GM19238 (cell line): ENCODE data around the gene LRRC3C.

Experiments used
- DNase-seq: peaks from one replicate; pipeline ENCODE4 v3.0.0; 2011; ENCODE audit warnings: low spot score; ENCODE audit not compliant: insufficient read length

The LRRC3C gene

GRCh38 chr17:39923836-39924690 lies 3.5 kb upstream of the LRRC3C start:
- DNase-seq, result no peak

DNA sequence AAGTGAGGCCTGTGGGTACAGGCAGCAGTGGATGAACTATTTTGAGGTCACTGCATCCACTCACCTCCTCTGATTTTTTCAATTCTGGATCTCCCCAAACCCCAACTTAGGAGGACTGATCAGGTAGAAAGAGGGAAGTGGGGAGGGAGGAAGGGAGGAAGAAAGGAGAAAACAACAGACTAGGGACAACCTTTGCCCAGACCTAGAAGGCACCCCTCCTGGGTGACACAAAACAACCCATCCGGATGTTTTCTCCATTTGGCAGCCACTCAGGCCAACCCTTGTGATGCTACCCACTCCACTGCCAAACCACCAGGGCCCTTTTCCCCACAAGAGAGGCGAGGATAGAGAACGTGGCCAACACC lies 2.9 kb upstream of the LRRC3C start:
- no peak for DNase-seq

GRCh38 chr17:39925282-39926134 lies 2.0 kb upstream of the LRRC3C start:
- no peak for DNase-seq

- no peak for DNase-seq
Observed at GRCh38 chr17:39926135-39926587, 1.4 kb upstream of the LRRC3C start.

- DNase-seq, result peak; percentile 51
Observed at GRCh38 chr17:39926588-39927100, 888 bp upstream of the LRRC3C start.

GRCh38 chr17:39927929-39928857 lies 661 bp downstream of the LRRC3C start:
- no peak for DNase-seq

DNA sequence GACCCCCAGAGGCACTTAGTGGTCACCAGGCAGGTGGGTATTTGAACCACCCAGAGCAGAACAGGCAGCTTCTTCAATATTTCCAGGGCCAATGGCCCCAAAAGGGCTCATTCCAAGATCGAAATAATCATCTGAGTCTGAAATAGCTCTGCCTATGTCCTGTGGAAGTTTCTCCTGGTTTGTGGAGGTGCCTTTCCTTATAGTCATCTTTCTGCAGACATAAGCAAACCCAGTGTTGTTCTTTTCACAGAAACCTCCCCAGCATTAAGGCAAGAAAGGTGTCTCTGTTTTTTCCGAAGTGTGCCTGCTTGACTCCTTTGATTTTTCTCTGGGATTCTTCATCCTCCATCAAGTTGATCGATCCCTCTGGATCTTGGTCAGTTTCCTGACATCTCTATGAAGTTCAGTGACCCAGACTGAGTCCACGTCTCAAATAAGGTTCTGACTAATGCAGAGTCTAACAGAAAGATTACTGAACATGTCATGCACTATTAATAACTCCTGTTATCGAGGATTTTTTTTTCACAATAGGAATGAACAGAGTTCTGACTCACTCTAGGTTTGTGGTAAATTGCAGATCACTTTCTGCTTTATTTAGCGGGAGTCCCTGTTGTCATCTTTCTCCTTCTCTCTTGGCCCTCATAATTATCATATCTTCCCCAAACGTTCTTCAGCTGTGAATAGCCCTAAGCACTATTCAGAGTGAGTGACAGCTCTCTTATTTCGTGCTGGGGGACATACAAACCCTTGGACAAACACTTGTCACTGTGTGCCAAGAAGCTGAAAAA lies 1.5 kb downstream of the LRRC3C start:
- no peak for DNase-seq

GRCh38 chr17:39929646-39930407 lies 2.3 kb downstream of the LRRC3C start:
- no peak for DNase-seq

DNA sequence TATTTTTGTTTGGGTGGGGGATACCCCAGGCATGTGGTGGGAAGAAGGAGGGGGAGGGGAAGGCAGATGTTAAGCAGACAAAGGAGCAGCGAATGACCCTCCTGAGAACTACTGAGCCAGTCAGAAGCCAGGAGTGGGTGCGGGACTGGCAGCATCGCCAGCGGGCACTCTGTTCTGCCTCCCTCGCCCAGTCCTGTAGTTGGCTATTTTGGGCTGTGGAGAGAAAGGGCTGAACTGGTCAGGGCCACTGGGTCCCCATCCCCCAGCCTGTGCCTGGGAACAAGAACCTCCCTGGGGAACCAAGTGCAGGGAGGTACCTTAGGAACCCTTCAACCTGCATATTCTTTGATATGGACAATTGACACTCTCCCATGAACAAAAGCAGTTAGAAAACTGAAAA lies 6.4 kb downstream of the LRRC3C start:
- DNase-seq, result no peak

- no peak for DNase-seq
Observed at GRCh38 chr17:39934324-39934723, 6.8 kb downstream of the LRRC3C start.

- no peak for DNase-seq
Observed at GRCh38 chr17:39935909-39936308, 8.4 kb downstream of the LRRC3C start.

GRCh38 chr17:39937447-39937846 lies 9.9 kb downstream of the LRRC3C start:
- no peak for DNase-seq

DNA sequence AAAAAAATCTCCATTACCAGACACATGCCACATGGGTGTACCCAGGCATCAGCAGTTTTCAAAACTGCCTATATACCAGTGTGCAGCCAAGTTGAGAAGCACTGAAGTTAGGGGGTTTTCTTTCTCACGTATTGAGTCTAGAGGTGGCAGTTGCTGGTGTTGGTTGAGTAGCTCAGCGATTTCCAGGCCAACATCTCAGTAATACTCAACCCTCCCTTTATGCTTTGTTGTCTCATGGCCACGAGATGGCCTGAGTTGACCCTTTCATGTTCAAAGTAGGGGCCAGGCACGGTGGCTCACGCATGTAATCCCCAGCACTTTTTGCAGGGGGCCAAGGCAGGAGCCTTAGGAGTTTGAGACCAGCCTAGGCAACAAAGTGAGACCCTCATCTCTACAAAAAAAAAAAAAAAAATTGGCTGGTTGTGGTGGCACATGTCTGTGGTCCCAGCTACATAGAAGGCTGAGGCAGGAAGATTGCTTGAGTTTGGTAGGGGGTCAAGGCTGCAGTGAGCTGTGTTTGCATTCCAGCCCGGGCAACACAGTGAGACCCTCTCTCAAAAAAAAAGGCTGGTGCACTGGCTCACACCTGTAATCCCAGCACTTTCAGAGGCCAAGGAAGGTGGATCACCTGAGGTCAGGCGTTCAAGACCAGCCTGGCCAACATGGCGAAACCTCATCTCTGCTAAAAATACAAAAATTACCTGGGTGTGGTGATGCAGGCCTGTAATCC lies 10.8 kb downstream of the LRRC3C start:
- DNase-seq, result no peak

DNA sequence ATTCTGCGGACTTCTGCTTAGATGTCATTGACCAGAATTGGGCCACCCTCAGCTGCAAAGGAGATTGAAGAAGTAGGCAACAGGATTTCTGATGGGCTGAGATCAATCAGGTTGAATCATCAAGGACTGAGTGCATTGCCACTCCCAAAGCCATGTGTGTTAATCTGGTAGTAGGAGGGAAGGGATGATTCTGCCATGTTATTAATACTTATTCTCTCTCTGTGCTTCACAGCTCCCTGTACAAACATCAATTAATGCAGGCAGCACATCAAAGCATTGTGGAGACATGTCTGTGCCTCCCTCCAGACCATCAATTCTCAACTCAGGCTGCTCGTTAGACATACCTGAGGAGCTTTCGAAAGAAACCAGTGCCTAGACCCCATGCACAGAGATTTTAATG lies 11.6 kb downstream of the LRRC3C start:
- no peak for DNase-seq

DNA sequence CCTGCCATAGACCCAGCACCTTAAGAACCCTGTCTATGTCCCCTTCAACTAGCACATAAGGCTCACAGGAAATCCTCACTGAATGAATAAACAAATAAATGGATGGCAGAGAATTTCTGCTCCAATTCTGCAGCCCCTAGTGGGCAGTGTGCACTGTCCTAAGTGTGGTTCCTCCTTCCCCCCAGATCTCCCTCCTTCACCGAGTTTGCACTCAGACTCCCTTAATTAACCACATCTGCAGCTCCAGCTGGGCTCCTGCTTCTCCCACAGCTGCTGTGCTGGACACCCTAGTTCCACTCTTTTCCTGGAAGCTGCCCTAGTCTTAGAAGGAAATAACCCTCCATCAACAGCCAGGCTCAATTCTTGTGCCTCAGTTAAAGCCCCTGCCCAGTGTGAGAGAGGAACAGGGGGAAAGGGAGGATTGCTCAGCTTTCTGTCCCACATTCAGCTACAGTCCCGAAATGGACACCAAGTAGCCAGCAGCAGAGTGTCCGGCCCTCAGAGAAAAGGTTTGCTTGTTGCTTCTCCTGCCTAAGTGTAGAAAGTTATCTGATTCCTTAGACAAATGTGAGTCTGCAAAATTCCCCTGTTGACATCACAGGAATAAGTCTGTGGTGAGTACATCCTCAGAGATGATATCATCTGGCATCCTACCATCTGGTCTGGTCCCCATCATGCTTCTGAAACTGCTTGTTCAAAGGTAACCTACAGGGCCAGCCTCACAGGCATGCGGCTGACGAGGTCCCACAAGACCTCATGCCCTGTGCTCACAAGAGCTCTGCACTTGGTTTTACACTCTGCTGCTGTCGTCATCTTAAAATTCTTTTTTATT lies 12.3 kb downstream of the LRRC3C start:
- peak; percentile 61 for DNase-seq

DNA sequence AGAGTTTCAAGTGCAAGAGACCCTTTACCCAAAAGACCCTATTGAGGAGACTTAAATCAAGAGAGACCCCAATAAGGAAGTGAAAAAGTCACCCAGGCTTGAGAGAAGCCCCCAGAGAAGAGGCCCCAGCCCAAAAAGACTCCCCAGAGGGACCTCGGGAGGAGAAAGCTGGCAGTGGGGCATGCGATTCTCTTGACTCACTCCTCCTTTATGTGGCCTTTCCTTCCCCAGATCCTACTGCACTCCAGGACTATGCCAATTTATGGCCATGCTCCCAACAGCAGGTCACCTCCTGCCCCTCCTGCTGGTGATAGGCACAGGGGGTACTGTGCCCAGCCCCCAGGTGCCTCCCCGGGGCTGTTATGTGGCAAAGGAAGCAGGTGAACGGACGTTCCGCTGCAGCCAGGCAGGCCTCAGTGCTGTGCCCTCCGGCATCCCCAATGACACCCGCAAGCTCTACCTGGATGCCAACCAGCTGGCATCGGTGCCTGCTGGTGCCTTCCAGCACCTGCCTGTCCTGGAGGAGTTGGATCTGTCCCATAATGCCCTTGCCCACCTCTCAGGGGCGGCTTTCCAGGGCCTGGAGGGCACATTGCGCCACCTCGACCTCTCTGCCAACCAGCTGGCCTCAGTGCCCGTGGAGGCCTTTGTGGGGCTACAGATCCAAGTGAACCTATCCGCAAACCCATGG lies 16.3 kb downstream of the LRRC3C start:
- DNase-seq, result no peak

DNA sequence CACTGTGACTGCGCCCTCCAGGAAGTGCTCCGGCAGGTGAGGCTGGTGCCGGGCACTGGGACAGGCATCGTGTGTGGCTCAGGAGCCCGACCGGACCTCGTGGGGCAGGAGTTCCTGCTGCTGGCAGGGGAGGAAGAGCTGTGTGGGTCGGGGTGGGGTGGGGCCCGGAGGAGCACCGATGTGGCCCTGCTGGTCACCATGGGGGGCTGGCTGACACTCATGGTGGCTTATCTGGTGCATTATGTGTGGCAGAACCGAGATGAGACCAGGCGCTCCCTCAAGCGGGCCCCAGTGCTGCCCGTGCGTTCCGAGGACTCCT lies 16.8 kb downstream of the LRRC3C start:
- no peak for DNase-seq
